HEK293 (cell line): ENCODE measurements around the gene MTHFSD.
A peak's percentile ranks its signal among the peaks of the same experiment; 100 is the strongest.

Experiments
- CTCF ChIA-PET: fragments of 350-600 bp; formaldehyde crosslinking; extraction: SDS; loops from one replicate; lab custom pipeline; 2021; ENCODE audit warnings: antibody characterized with exemption; lab: Yijun Ruan, JAX
- POLR2A ChIA-PET: fragments of 300-600 bp; formaldehyde crosslinking; extraction: SDS; loops from one replicate; lab custom pipeline; 2020; ENCODE audit warnings: antibody characterized with exemption, inconsistent platforms; lab: Yijun Ruan, JAX
- H3K27ac ChIP-seq: fragments of 200-500 bp; sonication (Bioruptor generic); 2 replicates; pipeline ENCODE4 v1.5.1; 2014; ENCODE audit warnings: low read depth, low read length, control low read depth, inconsistent platforms; ENCODE audit errors: extremely low read depth
- H3K36me3 ChIP-seq, 2 experiments: fragments of 200-500 bp in 1 of 2; sonication (Bioruptor generic) in 1 of 2; 1 replicate in 1 of 2; 2 replicates in 1 of 2; pipeline ENCODE4 v1.5.1; 2014 to 2017; ENCODE audit warnings: inconsistent platforms in 2 of 2, low read length in 2 of 2; ENCODE audit not compliant: control insufficient read depth in 2 of 2, insufficient read depth in 1 of 2
- H3K4me1 ChIP-seq: fragments of 200-500 bp; sonication (Bioruptor generic); 2 replicates; pipeline ENCODE4 v1.5.1; 2014; ENCODE audit warnings: mild to moderate bottlenecking, low read length, inconsistent platforms; ENCODE audit not compliant: control insufficient read depth, insufficient read depth
- H3K4me3 ChIP-seq: 2 replicates; pipeline ENCODE4 v1.5.1; 2011; ENCODE audit warnings: low read depth, mild to moderate bottlenecking, control low read depth, low read length, moderate library complexity
- H3K9me3 ChIP-seq: fragments of 200-500 bp; sonication (Bioruptor generic); 2 replicates; pipeline ENCODE4 v1.5.1; 2014; ENCODE audit warnings: low read depth, low read length, inconsistent platforms; ENCODE audit not compliant: control insufficient read depth, insufficient read depth
- GLIS1 ChIP-seq: fragments of 450-650 bp; formaldehyde crosslinking; IDR thresholded peaks from 2 replicates; pipeline ENCODE4 v1.5.1; 2016; ENCODE audit warnings: missing biosample characterization, missing genetic modification characterization
- KLF10 ChIP-seq: fragments of 450-650 bp; IDR thresholded peaks from 2 replicates; pipeline ENCODE4 v1.5.1; 2018; ENCODE audit warnings: missing biosample characterization, mild to moderate bottlenecking, missing genetic modification characterization
- KLF8 ChIP-seq: fragments of 450-650 bp; formaldehyde crosslinking; IDR thresholded peaks from 2 replicates; pipeline ENCODE4 v1.5.1; 2016; ENCODE audit warnings: missing biosample characterization, missing genetic modification characterization
- MZF1 ChIP-seq: fragments of 450-650 bp; formaldehyde crosslinking; IDR thresholded peaks from 2 replicates; pipeline ENCODE4 v1.5.1; 2017; ENCODE audit warnings: missing biosample characterization, missing genetic modification characterization, borderline replicate concordance
- SP2 ChIP-seq: fragments of 450-650 bp; formaldehyde crosslinking; IDR thresholded peaks from 2 replicates; pipeline ENCODE4 v1.5.1; 2016; ENCODE audit warnings: missing biosample characterization, missing genetic modification characterization
- SP3 ChIP-seq: fragments of 450-650 bp; formaldehyde crosslinking; IDR thresholded peaks from 2 replicates; pipeline ENCODE4 v1.5.1; 2016; ENCODE audit warnings: missing biosample characterization, missing genetic modification characterization
- SP7 ChIP-seq: fragments of 450-650 bp; formaldehyde crosslinking; IDR thresholded peaks from 2 replicates; pipeline ENCODE4 v1.5.1; 2016; ENCODE audit warnings: missing biosample characterization, missing genetic modification characterization
- YY1 ChIP-seq: fragments of 450-650 bp; formaldehyde crosslinking; IDR thresholded peaks from 2 replicates; pipeline ENCODE4 v1.5.1; 2018; ENCODE audit warnings: missing biosample characterization, missing genetic modification characterization
- ZBTB20 ChIP-seq: fragments of 450-650 bp; formaldehyde crosslinking; IDR thresholded peaks from 2 replicates; pipeline ENCODE4 v1.5.1; 2016; ENCODE audit warnings: missing biosample characterization, missing genetic modification characterization
- ZBTB21 ChIP-seq: fragments of 450-650 bp; formaldehyde crosslinking; IDR thresholded peaks from 2 replicates; pipeline ENCODE4 v1.5.1; 2017; ENCODE audit warnings: missing biosample characterization, missing genetic modification characterization
- ZBTB44 ChIP-seq: fragments of 450-650 bp; IDR thresholded peaks from 2 replicates; pipeline ENCODE4 v1.5.1; 2018; ENCODE audit warnings: missing biosample characterization, mild to moderate bottlenecking, missing genetic modification characterization
- ZIC2 ChIP-seq: fragments of 450-650 bp; formaldehyde crosslinking; IDR thresholded peaks from 2 replicates; pipeline ENCODE4 v1.5.1; 2016; ENCODE audit warnings: missing biosample characterization, missing genetic modification characterization
- ZNF433 ChIP-seq: fragments of 450-650 bp; formaldehyde crosslinking; IDR thresholded peaks from 2 replicates; pipeline ENCODE4 v1.5.1; 2016; ENCODE audit warnings: missing biosample characterization, missing genetic modification characterization, low read depth
- ZNF548 ChIP-seq: fragments of 450-650 bp; formaldehyde crosslinking; IDR thresholded peaks from 2 replicates; pipeline ENCODE4 v1.5.1; 2016; ENCODE audit warnings: missing biosample characterization, missing genetic modification characterization
- ZNF580 ChIP-seq: fragments of 450-650 bp; formaldehyde crosslinking; IDR thresholded peaks from 2 replicates; pipeline ENCODE4 v1.5.1; 2016; ENCODE audit warnings: missing biosample characterization, missing genetic modification characterization
- ZNF600 ChIP-seq: fragments of 450-650 bp; formaldehyde crosslinking; IDR thresholded peaks from 2 replicates; pipeline ENCODE4 v1.5.1; 2016; ENCODE audit warnings: missing biosample characterization, missing genetic modification characterization
- ZNF623 ChIP-seq: fragments of 450-650 bp; formaldehyde crosslinking; IDR thresholded peaks from 2 replicates; pipeline ENCODE4 v1.5.1; 2016; ENCODE audit warnings: missing biosample characterization, missing genetic modification characterization
- ZNF629 ChIP-seq: fragments of 450-650 bp; formaldehyde crosslinking; IDR thresholded peaks from 2 replicates; pipeline ENCODE4 v1.5.1; 2017; ENCODE audit warnings: missing biosample characterization, missing genetic modification characterization
- ZNF660 ChIP-seq: fragments of 450-650 bp; IDR thresholded peaks from 2 replicates; pipeline ENCODE4 v1.5.1; 2018; ENCODE audit warnings: missing biosample characterization, mild to moderate bottlenecking, missing genetic modification characterization
- ZNF768 ChIP-seq: fragments of 450-650 bp; formaldehyde crosslinking; IDR thresholded peaks from 2 replicates; pipeline ENCODE4 v1.5.1; 2018; ENCODE audit warnings: missing biosample characterization, mild to moderate bottlenecking, missing genetic modification characterization
- ZXDB ChIP-seq: fragments of 450-650 bp; formaldehyde crosslinking; IDR thresholded peaks from 2 replicates; pipeline ENCODE4 v1.5.1; 2016; ENCODE audit warnings: missing biosample characterization, missing genetic modification characterization
- TF ChIP-seq, protein P1 (sequence below): fragments of 450-650 bp; formaldehyde crosslinking; IDR thresholded peaks from 2 replicates; pipeline ENCODE4 v1.5.1; 2016; ENCODE audit warnings: missing biosample characterization, missing genetic modification characterization
- TF ChIP-seq, protein P2 (sequence below): fragments of 450-650 bp; formaldehyde crosslinking; IDR thresholded peaks from 2 replicates; pipeline ENCODE4 v1.5.1; 2017; ENCODE audit warnings: missing biosample characterization, missing genetic modification characterization
- TF ChIP-seq, protein P3 (sequence below): fragments of 450-650 bp; formaldehyde crosslinking; optimal IDR thresholded peaks from 2 replicates; pipeline ENCODE3; 2016; ENCODE audit warnings: missing biosample characterization, mild to moderate bottlenecking, missing genetic modification characterization
- TF ChIP-seq, protein P4 (sequence below): fragments of 450-650 bp; formaldehyde crosslinking; conservative IDR thresholded peaks from 2 replicates; pipeline ENCODE4 v1.5.1; 2016; ENCODE audit warnings: low read depth, missing biosample characterization, missing genetic modification characterization

Gene MTHFSD, protein sequence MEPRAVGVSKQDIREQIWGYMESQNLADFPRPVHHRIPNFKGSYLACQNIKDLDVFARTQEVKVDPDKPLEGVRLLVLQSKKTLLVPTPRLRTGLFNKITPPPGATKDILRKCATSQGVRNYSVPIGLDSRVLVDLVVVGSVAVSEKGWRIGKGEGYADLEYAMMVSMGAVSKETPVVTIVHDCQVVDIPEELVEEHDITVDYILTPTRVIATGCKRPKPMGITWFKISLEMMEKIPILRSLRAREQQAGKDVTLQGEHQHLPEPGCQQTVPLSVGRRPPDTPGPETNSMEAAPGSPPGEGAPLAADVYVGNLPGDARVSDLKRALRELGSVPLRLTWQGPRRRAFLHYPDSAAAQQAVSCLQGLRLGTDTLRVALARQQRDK

DNA sequence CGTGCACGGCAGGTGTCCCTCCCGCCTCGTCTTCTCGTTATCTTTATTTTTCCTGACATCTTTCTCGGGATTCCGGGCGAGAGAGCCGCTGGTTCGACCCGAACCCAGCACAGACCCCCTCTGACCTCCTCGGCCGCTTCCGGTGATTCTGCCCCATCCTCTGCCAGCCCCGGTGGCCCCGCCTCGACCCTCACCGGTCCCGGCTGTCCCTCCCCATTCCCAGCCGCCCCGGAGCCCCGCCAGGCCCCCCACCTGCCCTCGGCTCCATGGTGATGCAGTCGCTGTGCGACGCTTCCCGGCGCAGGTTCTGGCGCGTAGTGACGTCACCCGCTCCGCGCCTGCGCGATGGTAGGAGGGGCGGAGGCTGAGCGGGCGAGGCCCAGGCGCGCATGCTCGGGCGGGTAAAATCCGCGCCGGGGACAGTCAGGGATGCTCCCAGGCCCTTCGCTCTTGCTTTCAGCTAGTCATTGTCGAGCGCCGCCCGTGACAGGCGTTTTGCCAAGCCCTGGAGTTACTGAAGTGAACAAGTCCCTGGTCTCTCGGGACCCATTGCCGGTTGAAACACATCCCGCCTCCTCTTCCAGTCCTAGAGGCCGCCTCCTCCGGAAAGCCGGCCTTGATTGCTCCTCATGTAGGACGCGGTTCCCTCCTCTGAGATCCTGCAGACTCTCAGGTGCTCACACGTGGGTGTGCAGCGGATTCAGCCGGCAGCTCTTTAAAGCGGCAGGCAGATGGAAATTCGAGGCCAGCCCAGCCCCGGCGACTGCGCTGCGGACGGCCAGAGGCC, at the start of gene MTHFSD:
Gene MTHFSD, minus strand, starts transcription at position 319 of the 787 bp plus-strand sequence. Its CDS starts 51 bp downstream, at position 268.
- Histone ChIP-seq H3K27ac (peak within 1 kb of the TSS; percentile 20; the same call in 1 of the 2 replicates), H3K4me1 (no peaks in the 10 kb centered on the region), H3K9me3 (no peaks in the 10 kb centered on the region), H3K36me3 (peaks cover 0 to 37% of the 10 kb centered on the region in 2 experiments; a peak in 1 of 3 replicates), H3K4me3 (peak within 1 kb of the TSS; percentile 84)
- ChIA-PET POLR2A (interaction anchor here (0.5 kb wide), 1 partner anchor 28 kb away, joined by 4 read pairs; no protein-coding TSS in a partner anchor), CTCF (interaction anchor here (0.8 to 1.2 kb wide), 2 partner anchors 10 to 724 kb away, joined by 3 read pairs; no protein-coding TSS in a partner anchor)
- TF ChIP-seq GLIS1 (tag by site-specific recombination) (peak; percentile 75), MZF1 (tag by site-specific recombination) (no peak), ZXDB (tag by site-specific recombination) (peak; percentile 39; the same call in 1 of the 2 replicates), ZNF600 (tag by site-specific recombination) (peak; percentile 62), ZBTB21 (tag by site-specific recombination) (peak; percentile 79), KLF10 (tag by site-specific recombination) (peak; percentile 45; the same call in 1 of the 2 replicates), YY1 (tag by site-specific recombination) (0 out of 2 replicates have a peak, but pooled peaks have one; percentile 9), ZBTB44 (no peak), ZNF433 (tag by site-specific recombination) (no peak), ZIC2 (peak; percentile 47; the same call in 1 of the 2 replicates), ZBTB20 (tag by site-specific recombination) (peak; percentile 58; the same call in 1 of the 2 replicates), ZNF768 (tag by site-specific recombination) (0 out of 2 replicates have a peak, but pooled peaks have one; percentile 22), ZNF580 (tag by site-specific recombination) (peak; percentile 65; the same call in 1 of the 2 replicates), ZNF629 (tag by site-specific recombination) (peak; percentile 82), ZNF660 (tag by site-specific recombination) (peak; percentile 73; the same call in 1 of the 2 replicates), SP2 (tag by site-specific recombination) (peak; percentile 70), ZNF548 (tag by site-specific recombination) (no peak), ZNF623 (tag by site-specific recombination) (peak; percentile 8; the same call in 1 of the 2 replicates), KLF8 (tag by site-specific recombination) (peak; percentile 7; the same call in 1 of the 2 replicates), SP3 (tag by site-specific recombination) (peak; percentile 68), SP7 (tag by site-specific recombination) (peak; percentile 43)
- TF ChIP-seq, protein P1, sequence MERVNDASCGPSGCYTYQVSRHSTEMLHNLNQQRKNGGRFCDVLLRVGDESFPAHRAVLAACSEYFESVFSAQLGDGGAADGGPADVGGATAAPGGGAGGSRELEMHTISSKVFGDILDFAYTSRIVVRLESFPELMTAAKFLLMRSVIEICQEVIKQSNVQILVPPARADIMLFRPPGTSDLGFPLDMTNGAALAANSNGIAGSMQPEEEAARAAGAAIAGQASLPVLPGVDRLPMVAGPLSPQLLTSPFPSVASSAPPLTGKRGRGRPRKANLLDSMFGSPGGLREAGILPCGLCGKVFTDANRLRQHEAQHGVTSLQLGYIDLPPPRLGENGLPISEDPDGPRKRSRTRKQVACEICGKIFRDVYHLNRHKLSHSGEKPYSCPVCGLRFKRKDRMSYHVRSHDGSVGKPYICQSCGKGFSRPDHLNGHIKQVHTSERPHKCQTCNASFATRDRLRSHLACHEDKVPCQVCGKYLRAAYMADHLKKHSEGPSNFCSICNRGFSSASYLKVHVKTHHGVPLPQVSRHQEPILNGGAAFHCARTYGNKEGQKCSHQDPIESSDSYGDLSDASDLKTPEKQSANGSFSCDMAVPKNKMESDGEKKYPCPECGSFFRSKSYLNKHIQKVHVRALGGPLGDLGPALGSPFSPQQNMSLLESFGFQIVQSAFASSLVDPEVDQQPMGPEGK (tag by site-specific recombination): peak; percentile 93
- TF ChIP-seq, protein P2, sequence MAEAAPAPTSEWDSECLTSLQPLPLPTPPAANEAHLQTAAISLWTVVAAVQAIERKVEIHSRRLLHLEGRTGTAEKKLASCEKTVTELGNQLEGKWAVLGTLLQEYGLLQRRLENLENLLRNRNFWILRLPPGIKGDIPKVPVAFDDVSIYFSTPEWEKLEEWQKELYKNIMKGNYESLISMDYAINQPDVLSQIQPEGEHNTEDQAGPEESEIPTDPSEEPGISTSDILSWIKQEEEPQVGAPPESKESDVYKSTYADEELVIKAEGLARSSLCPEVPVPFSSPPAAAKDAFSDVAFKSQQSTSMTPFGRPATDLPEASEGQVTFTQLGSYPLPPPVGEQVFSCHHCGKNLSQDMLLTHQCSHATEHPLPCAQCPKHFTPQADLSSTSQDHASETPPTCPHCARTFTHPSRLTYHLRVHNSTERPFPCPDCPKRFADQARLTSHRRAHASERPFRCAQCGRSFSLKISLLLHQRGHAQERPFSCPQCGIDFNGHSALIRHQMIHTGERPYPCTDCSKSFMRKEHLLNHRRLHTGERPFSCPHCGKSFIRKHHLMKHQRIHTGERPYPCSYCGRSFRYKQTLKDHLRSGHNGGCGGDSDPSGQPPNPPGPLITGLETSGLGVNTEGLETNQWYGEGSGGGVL (tag by site-specific recombination): peak; percentile 80
- TF ChIP-seq, protein P3, sequence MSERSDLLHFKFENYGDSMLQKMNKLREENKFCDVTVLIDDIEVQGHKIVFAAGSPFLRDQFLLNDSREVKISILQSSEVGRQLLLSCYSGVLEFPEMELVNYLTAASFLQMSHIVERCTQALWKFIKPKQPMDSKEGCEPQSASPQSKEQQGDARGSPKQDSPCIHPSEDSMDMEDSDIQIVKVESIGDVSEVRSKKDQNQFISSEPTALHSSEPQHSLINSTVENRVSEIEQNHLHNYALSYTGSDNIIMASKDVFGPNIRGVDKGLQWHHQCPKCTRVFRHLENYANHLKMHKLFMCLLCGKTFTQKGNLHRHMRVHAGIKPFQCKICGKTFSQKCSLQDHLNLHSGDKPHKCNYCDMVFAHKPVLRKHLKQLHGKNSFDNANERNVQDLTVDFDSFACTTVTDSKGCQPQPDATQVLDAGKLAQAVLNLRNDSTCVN (tag by site-specific recombination): peak; percentile 30
- TF ChIP-seq, protein P4, sequence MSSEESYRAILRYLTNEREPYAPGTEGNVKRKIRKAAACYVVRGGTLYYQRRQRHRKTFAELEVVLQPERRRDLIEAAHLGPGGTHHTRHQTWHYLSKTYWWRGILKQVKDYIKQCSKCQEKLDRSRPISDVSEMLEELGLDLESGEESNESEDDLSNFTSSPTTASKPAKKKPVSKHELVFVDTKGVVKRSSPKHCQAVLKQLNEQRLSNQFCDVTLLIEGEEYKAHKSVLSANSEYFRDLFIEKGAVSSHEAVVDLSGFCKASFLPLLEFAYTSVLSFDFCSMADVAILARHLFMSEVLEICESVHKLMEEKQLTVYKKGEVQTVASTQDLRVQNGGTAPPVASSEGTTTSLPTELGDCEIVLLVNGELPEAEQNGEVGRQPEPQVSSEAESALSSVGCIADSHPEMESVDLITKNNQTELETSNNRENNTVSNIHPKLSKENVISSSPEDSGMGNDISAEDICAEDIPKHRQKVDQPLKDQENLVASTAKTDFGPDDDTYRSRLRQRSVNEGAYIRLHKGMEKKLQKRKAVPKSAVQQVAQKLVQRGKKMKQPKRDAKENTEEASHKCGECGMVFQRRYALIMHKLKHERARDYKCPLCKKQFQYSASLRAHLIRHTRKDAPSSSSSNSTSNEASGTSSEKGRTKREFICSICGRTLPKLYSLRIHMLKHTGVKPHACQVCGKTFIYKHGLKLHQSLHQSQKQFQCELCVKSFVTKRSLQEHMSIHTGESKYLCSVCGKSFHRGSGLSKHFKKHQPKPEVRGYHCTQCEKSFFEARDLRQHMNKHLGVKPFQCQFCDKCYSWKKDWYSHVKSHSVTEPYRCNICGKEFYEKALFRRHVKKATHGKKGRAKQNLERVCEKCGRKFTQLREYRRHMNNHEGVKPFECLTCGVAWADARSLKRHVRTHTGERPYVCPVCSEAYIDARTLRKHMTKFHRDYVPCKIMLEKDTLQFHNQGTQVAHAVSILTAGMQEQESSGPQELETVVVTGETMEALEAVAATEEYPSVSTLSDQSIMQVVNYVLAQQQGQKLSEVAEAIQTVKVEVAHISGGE (tag by site-specific recombination): peak; percentile 15; the same call in 1 of the 2 replicates
